SK-N-SH (cell line): Measurements from ENCODE around the gene CSNK2A1. TPM values are rescaled to one million over a fixed set of nuclear protein-coding genes. Genes with fewer than 3 reads are reported as not detected.

ENCODE experiments used
- CTCF ChIA-PET: fragments of 300-600, 350-600 bp; formaldehyde crosslinking; extraction: SDS; loops from one replicate; lab custom pipeline; 2021; lab: Yijun Ruan, JAX
- POLR2A ChIA-PET: fragments of 350-600 bp; sonication (Branson Sonifier 250); formaldehyde crosslinking; extraction: SDS; loops from one replicate; lab custom pipeline; 2020; ENCODE audit warnings: antibody characterized with exemption, inconsistent platforms; lab: Yijun Ruan, JAX
- DNase-seq: peaks from one replicate; pipeline ENCODE4 v3.0.0; 2012
- H2AFZ ChIP-seq: fragments of 200-600 bp; sonication (generic); 2 replicates; pipeline ENCODE4 v1.8.1; 2016; ENCODE audit warnings: antibody characterized with exemption, mild to moderate bottlenecking, low read depth
- H3F3A ChIP-seq: fragments of 200-600 bp; sonication (generic); replicated peaks from 2 replicates; pipeline ENCODE3; 2016; ENCODE audit warnings: antibody characterized with exemption, mild to moderate bottlenecking; ENCODE audit not compliant: insufficient read depth
- H3K27ac ChIP-seq, 2 experiments: fragments of 200-500 bp in 1 of 2; fragments of 200-600 bp in 1 of 2; sonication (Bioruptor generic) in 1 of 2; sonication (generic), shearing (Covaris generic) in 1 of 2; 2 replicates each; pipeline versions ENCODE4 v1.5.1 to v1.6.1; 2014 to 2016; ENCODE audit warnings: low read depth in 2 of 2, inconsistent platforms in 1 of 2, low read length in 1 of 2, mild to moderate bottlenecking in 1 of 2, mixed read lengths in 1 of 2
- H3K27me3 ChIP-seq: fragments of 200-600 bp; sonication (generic), shearing (Covaris generic); 2 replicates; pipeline ENCODE4 v1.6.1; 2016; ENCODE audit warnings: mixed run types; ENCODE audit not compliant: insufficient read depth
- H3K36me3 ChIP-seq, 2 experiments: fragments of 200-500 bp in 1 of 2; fragments of 200-600 bp in 1 of 2; sonication (Bioruptor generic) in 1 of 2; sonication (generic) in 1 of 2; replicated peaks in 1 of 2; 2 replicates each; pipeline versions ENCODE3 to v1.5.1; 2014 to 2016; ENCODE audit warnings: low read length in 1 of 2, mild to moderate bottlenecking in 1 of 2; ENCODE audit not compliant: insufficient read depth in 2 of 2, control insufficient read depth in 1 of 2
- H3K4me1 ChIP-seq, 2 experiments: fragments of 200-500 bp in 1 of 2; fragments of 200-600 bp in 1 of 2; sonication (Bioruptor generic) in 1 of 2; sonication (generic), shearing (Covaris generic) in 1 of 2; 2 replicates each; pipeline versions ENCODE4 v1.5.1 to v1.6.1; 2014 to 2016; ENCODE audit warnings: low read depth in 1 of 2, low read length in 1 of 2, mixed run types in 1 of 2; ENCODE audit not compliant: insufficient read depth in 2 of 2, control insufficient read depth in 1 of 2
- H3K4me2 ChIP-seq: fragments of 200-600 bp; sonication (generic), shearing (Covaris generic); 2 replicates; pipeline ENCODE4 v1.6.1; 2017; ENCODE audit warnings: mixed run types
- H3K4me3 ChIP-seq, 2 experiments: fragments of 200-500 bp in 1 of 2; fragments of 200-600 bp in 1 of 2; sonication (Bioruptor generic) in 1 of 2; sonication (generic), shearing (Covaris generic) in 1 of 2; 2 replicates each; pipeline versions ENCODE4 v1.5.1 to v1.8.1; 2014 to 2016; ENCODE audit warnings: low read depth in 2 of 2, inconsistent platforms in 1 of 2, low read length in 1 of 2, mild to moderate bottlenecking in 1 of 2, mixed read lengths in 1 of 2, moderate library complexity in 1 of 2
- H3K79me2 ChIP-seq: fragments of 200-600 bp; sonication (generic); 2 replicates; pipeline ENCODE4 v1.8.1; 2017; ENCODE audit warnings: mild to moderate bottlenecking; ENCODE audit not compliant: insufficient read depth
- H3K9ac ChIP-seq: fragments of 200-600 bp; sonication (generic); 2 replicates; pipeline ENCODE4 v1.6.1; 2017; ENCODE audit warnings: mixed run types
- H3K9me2 ChIP-seq: fragments of 200-600 bp; sonication (generic); 2 replicates; pipeline ENCODE4 v1.6.1; 2017; ENCODE audit warnings: mixed run types
- H3K9me3 ChIP-seq: fragments of 200-600 bp; sonication (generic); 2 replicates; pipeline ENCODE4 v1.6.1; 2017; ENCODE audit warnings: mixed run types, mild to moderate bottlenecking, moderate library complexity
- H4K20me1 ChIP-seq: fragments of 200-600 bp; sonication (generic); 2 replicates; pipeline ENCODE4 v1.6.1; 2017; ENCODE audit warnings: mild to moderate bottlenecking, mixed run types; ENCODE audit not compliant: insufficient read depth
- CHD2 ChIP-seq: fragments of 150-350 bp; IDR thresholded peaks from 2 replicates; pipeline ENCODE4 v1.6.1; 2018; ENCODE audit warnings: low read length; ENCODE audit not compliant: partially characterized antibody
- CTCF ChIP-seq: fragments of 200-600 bp; sonication (generic); IDR thresholded peaks from 2 replicates; pipeline ENCODE4 v1.6.1; 2017; ENCODE audit warnings: antibody characterized with exemption, mild to moderate bottlenecking, moderate library complexity
- EP300 ChIP-seq, 2 experiments: IDR thresholded peaks; 2 replicates each; pipeline versions ENCODE4 v1.4.0 to v1.6.1; 2012; ENCODE audit warnings: borderline replicate concordance in 1 of 2, low read depth in 1 of 2, low read length in 1 of 2
- EZH2phosphoT487 ChIP-seq: fragments of 200-600 bp; sonication (generic); IDR thresholded peaks from 2 replicates; pipeline ENCODE4 v1.6.1; 2017; ENCODE audit warnings: low read depth, mixed run types, mild to moderate bottlenecking, antibody characterized with exemption, moderate library complexity, borderline replicate concordance
- FOXJ3 ChIP-seq: sonication (generic); formaldehyde crosslinking; IDR thresholded peaks from 2 replicates; pipeline ENCODE4 v1.5.1; 2020; ENCODE audit warnings: mild to moderate bottlenecking, missing genetic modification reagents
- GABPA ChIP-seq: IDR thresholded peaks from 2 replicates; pipeline ENCODE4 v1.4.0; 2012; ENCODE audit warnings: low read depth, mild to moderate bottlenecking
- MEF2A ChIP-seq: IDR thresholded peaks from 2 replicates; pipeline ENCODE4 v1.4.0; 2012; ENCODE audit warnings: low read depth, borderline replicate concordance
- NFIC ChIP-seq: IDR thresholded peaks from 2 replicates; pipeline ENCODE4 v1.4.0; 2012; ENCODE audit warnings: borderline replicate concordance
- PBX3 ChIP-seq: IDR thresholded peaks from 2 replicates; pipeline ENCODE4; 2012
- POLR2AphosphoS5 ChIP-seq: IDR thresholded peaks from 2 replicates; pipeline ENCODE4 v1.6.1; 2012; ENCODE audit warnings: low read depth, low read length
- RAD21 ChIP-seq: IDR thresholded peaks from 2 replicates; pipeline ENCODE4 v1.6.1; 2012; ENCODE audit warnings: mild to moderate bottlenecking, low read length
- REST ChIP-seq: IDR thresholded peaks from 2 replicates; pipeline ENCODE4 v1.6.1; 2012; ENCODE audit warnings: mild to moderate bottlenecking, low read depth, low read length, moderate library complexity
- SIN3A ChIP-seq: IDR thresholded peaks from 2 replicates; pipeline ENCODE4 v1.6.1; 2012; ENCODE audit warnings: low read depth, mild to moderate bottlenecking, low read length, moderate library complexity, borderline replicate concordance
- SMC3 ChIP-seq: IDR thresholded peaks from 2 replicates; pipeline ENCODE4 v1.6.1; 2012; ENCODE audit warnings: low read depth, low read length, improper control_type of control experiment
- TAF1 ChIP-seq: IDR thresholded peaks from 2 replicates; pipeline ENCODE4 v1.6.1; 2012; ENCODE audit warnings: low read depth, mild to moderate bottlenecking, low read length, moderate library complexity, borderline replicate concordance
- USF1 ChIP-seq: IDR thresholded peaks from 2 replicates; pipeline ENCODE4 v1.4.0; 2012; ENCODE audit warnings: low read depth, borderline replicate concordance
- YY1 ChIP-seq: IDR thresholded peaks from 2 replicates; pipeline ENCODE4 v1.4.0; 2012; ENCODE audit warnings: low read depth, mild to moderate bottlenecking
- ZBTB33 ChIP-seq: IDR thresholded peaks from 2 replicates; pipeline ENCODE4 v1.4.0; 2012; ENCODE audit warnings: low read depth, borderline replicate concordance
- WGBS: methylation state at CpG from one replicate; pipeline ENCODE4 v1.1.6; 2017; ENCODE audit warnings: low lambda C conversion rate; 5-methylcytosine and 5-hydroxymethylcytosine counted together
- polyA plus RNA-seq, 3 experiments: library from polyadenylated mRNA; depleted of rRNA; stranded (reverse); fragments of >200 nt; gene quantifications; 2 replicates each; pipeline ENCODE4 v1.2.3, GENCODE V29; 2012

CSNK2A1 gene
- polyA plus RNA-seq, 1 of the 3 experiments (the other 2 are of a cell fraction) = 61.9 TPM

GRCh38 chr20:592506-592905 is 48.9 kb upstream of the CSNK2A1 start:
- H3K79me2 ChIP-seq = no peaks in the 10 kb centered on the region
- POLR2A ChIA-PET = no interaction called here
- no peaks in the 10 kb centered on the region for H3K9me2 ChIP-seq
- TF ChIP-seq SMC3 (no peak), USF1 (no peak), PBX3 (no peak), FOXJ3 (CRISPR knock-in tag) (no peak), YY1 (no peak), EP300 (IDR thresholded peaks at IDR 0.05; ENCODE audit: borderline replicate concordance in 1 of 2, low read depth in 1 of 2, low read length in 1 of 2) (no peak), TAF1 (no peak), CTCF (no peak), ZBTB33 (no peak)
- H3K4me3 ChIP-seq = no peak overlapping the region
- DNase-seq = no peak
- 69% methylated on average over 7 of the region's 7 CpGs for WGBS
- no peaks in the 10 kb centered on the region for H3K9me3 ChIP-seq
- H3K4me2 ChIP-seq = no peak overlapping the region
- H4K20me1 ChIP-seq = no peaks in the 10 kb centered on the region
- H3K9ac ChIP-seq = no peak overlapping the region
- no peak overlapping the region for H3K27ac ChIP-seq
- CTCF ChIA-PET = no interaction called here
- no peaks in the 10 kb centered on the region; the same call in 1 of the 2 replicates for H3K27me3 ChIP-seq
- H3K36me3 ChIP-seq = no peaks in the 10 kb centered on the region
- H3F3A ChIP-seq = no peaks in the 10 kb centered on the region
- no peaks in the 10 kb centered on the region for H3K4me1 ChIP-seq
- no peak overlapping the region for H2AFZ ChIP-seq

GRCh38 chr20:591941-592340 is 48.4 kb upstream of the CSNK2A1 start:
- Histone ChIP-seq H3K4me3 (no peak overlapping the region), H3K79me2 (no peaks in the 10 kb centered on the region), H3K36me3 (no peaks in the 10 kb centered on the region), H3K9me3 (no peaks in the 10 kb centered on the region), H3K9ac (no peak overlapping the region), H3K9me2 (no peaks in the 10 kb centered on the region), H4K20me1 (no peaks in the 10 kb centered on the region), H3K27ac (no peak overlapping the region), H3K4me1 (no peaks in the 10 kb centered on the region), H2AFZ (no peak overlapping the region), H3K4me2 (no peak overlapping the region), H3F3A (no peaks in the 10 kb centered on the region), H3K27me3 (peaks cover under 1% of the 10 kb centered on the region; the same call in 1 of the 2 replicates)
- TF ChIP-seq POLR2AphosphoS5 = no peak
- no peak for TF ChIP-seq EZH2phosphoT487
- no peak for TF ChIP-seq MEF2A
- no peak for TF ChIP-seq NFIC
- TF ChIP-seq RAD21 = no peak
- no peak for TF ChIP-seq CHD2
- no peak for TF ChIP-seq REST
- no peak for TF ChIP-seq TAF1
- no peak for TF ChIP-seq GABPA
- TF ChIP-seq SIN3A = no peak
- WGBS = 51% methylated on average over 5 of the region's 5 CpGs
- DNase-seq = no peak
- ChIA-PET CTCF (no interaction called here), POLR2A (no interaction called here)
